PFSK-1 (cell line): ENCODE measurements around the gene CAPN10.

Experiments
- FOXP2 ChIP-seq: optimal IDR thresholded peaks from 2 replicates; pipeline ENCODE3; 2011; ENCODE audit warnings: borderline replicate concordance, control low read depth, inconsistent platforms; ENCODE audit not compliant: insufficient read depth; ENCODE audit errors: extremely low read length, extremely low read depth
- POLR2AphosphoS5 ChIP-seq: IDR thresholded peaks from 2 replicates; pipeline ENCODE4 v1.6.1; 2012; ENCODE audit warnings: low read depth, mild to moderate bottlenecking, control low read depth, low read length, moderate library complexity
- REST ChIP-seq, 2 experiments: IDR thresholded peaks; 2 replicates each; pipeline versions ENCODE4 v1.6.1 to v1.8.0; 2011 to 2012; ENCODE audit warnings: low read depth in 2 of 2, low read length in 2 of 2, control low read depth in 1 of 2, inconsistent platforms in 1 of 2, mild to moderate bottlenecking in 1 of 2, moderate library complexity in 1 of 2; ENCODE audit not compliant: insufficient read depth in 1 of 2
- SIN3A ChIP-seq: IDR thresholded peaks from 2 replicates; pipeline ENCODE4 v1.6.1; 2012; ENCODE audit warnings: mild to moderate bottlenecking, low read length, moderate library complexity, borderline replicate concordance; ENCODE audit not compliant: insufficient read depth
- TAF1 ChIP-seq: IDR thresholded peaks from 2 replicates; pipeline ENCODE4 v1.6.1; 2012; ENCODE audit warnings: low read length, control low read depth, borderline replicate concordance; ENCODE audit not compliant: insufficient read depth

The CAPN10 gene

GRCh38 chr2:240601831-240602160 is 15.3 kb downstream of the CAPN10 start:
- TF ChIP-seq REST (IDR thresholded peaks at IDR 0.05; ENCODE audit: insufficient read depth in 1 of 2, low read depth in 2 of 2, low read length in 2 of 2), result no peak
- TF ChIP-seq SIN3A, result no peak
- no peak for TF ChIP-seq TAF1
- no peak for TF ChIP-seq FOXP2
- TF ChIP-seq POLR2AphosphoS5, result no peak

GRCh38 chr2:240602266-240603050 is 15.9 kb downstream of the CAPN10 start:
- no peak for TF ChIP-seq FOXP2

- TF ChIP-seq TAF1, result no peak
- TF ChIP-seq POLR2AphosphoS5, result no peak
- no peak for TF ChIP-seq FOXP2
- no peak for TF ChIP-seq REST (IDR thresholded peaks at IDR 0.05; ENCODE audit: insufficient read depth in 1 of 2, low read depth in 2 of 2, low read length in 2 of 2)
- no peak for TF ChIP-seq SIN3A
These were observed 16.7 kb downstream of the CAPN10 start for GRCh38 chr2:240603081-240603835.

GRCh38 chr2:240603846-240604245 is 17.3 kb downstream of the CAPN10 start:
- TF ChIP-seq TAF1 (no peak), POLR2AphosphoS5 (no peak), FOXP2 (no peak), REST (IDR thresholded peaks at IDR 0.05; ENCODE audit: insufficient read depth in 1 of 2, low read depth in 2 of 2, low read length in 2 of 2) (no peak), SIN3A (no peak)

GRCh38 chr2:240604291-240604938 is 17.9 kb downstream of the CAPN10 start:
- TF ChIP-seq TAF1, result no peak
- no peak for TF ChIP-seq SIN3A
- TF ChIP-seq POLR2AphosphoS5, result peak; percentile 49; the same call in 1 of the 2 replicates
- TF ChIP-seq REST (IDR thresholded peaks at IDR 0.05; ENCODE audit: insufficient read depth in 1 of 2, low read depth in 2 of 2, low read length in 2 of 2), result peak; percentile 83 to 90
- peak; percentile 77 for TF ChIP-seq FOXP2
